Keratinocyte (primary cell): ENCODE measurements around the gene FAM199X.

Experiments used
- EZH2 ChIP-seq: IDR thresholded peaks from one replicate; pipeline ENCODE4 v1.6.1; 2012; ENCODE audit warnings: inconsistent platforms, mild to moderate bottlenecking, low read length, moderate library complexity
- TF ChIP-seq, protein P1 (sequence below), 3 experiments: IDR thresholded peaks in 1 of 3; conservative IDR thresholded peaks in 1 of 3; optimal IDR thresholded peaks in 1 of 3; 2 replicates in 2 of 3; 3 replicates in 1 of 3; pipeline versions ENCODE3 to v1.5.1; 2011; ENCODE audit warnings: low read length in 3 of 3, mild to moderate bottlenecking in 3 of 3, moderate library complexity in 2 of 3, control low read depth in 1 of 3, inconsistent platforms in 1 of 3; ENCODE audit not compliant: insufficient read depth in 2 of 3; ENCODE audit errors: extremely low read depth in 1 of 3

DNA sequence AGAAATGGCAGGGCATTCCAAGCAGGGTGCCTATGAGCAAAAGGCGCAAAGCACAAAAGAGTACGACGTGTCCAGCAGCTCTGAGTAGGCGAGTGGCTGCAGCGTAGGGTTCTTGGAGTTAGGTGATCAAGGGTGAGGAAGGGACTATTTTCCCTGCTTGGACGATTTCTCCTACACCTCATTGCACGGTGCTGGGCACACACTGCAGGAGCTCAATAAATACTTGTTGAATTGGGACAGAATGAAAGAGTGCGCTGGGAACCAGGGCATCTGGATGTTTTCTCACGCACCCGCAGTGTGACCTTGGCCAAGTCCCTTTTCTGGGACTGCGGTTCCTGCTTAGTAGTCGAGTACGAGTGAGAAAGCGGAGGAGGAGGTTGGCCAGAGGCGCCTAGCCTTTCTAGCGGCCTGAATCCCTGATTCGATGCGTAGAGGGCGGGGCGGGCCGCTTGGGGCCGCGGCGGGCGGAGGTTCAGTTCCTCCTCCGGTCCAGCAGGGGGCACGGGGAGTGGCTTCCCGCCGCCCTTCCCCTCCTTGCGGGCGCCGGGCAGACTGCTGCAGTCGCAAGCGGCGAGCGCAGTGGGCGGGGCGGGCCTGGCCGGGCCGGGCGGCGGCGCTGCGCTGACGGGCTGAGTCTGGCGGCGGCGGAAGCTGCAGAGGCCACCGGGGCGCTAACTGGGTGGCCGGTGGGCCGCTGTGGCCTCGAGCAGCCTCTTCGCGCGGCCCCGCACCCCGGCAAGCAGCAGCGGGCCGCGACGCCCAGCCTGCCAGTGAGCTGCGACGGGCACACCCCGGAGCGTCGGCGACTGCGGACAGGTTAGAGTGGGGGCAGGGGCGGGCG lies at the start of gene FAM199X:
- TF ChIP-seq, protein P1, sequence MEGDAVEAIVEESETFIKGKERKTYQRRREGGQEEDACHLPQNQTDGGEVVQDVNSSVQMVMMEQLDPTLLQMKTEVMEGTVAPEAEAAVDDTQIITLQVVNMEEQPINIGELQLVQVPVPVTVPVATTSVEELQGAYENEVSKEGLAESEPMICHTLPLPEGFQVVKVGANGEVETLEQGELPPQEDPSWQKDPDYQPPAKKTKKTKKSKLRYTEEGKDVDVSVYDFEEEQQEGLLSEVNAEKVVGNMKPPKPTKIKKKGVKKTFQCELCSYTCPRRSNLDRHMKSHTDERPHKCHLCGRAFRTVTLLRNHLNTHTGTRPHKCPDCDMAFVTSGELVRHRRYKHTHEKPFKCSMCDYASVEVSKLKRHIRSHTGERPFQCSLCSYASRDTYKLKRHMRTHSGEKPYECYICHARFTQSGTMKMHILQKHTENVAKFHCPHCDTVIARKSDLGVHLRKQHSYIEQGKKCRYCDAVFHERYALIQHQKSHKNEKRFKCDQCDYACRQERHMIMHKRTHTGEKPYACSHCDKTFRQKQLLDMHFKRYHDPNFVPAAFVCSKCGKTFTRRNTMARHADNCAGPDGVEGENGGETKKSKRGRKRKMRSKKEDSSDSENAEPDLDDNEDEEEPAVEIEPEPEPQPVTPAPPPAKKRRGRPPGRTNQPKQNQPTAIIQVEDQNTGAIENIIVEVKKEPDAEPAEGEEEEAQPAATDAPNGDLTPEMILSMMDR (optimal IDR thresholded peaks at IDR 0.05 in 1 of 3, IDR thresholded peaks at IDR 0.05 in 1 of 3, conservative IDR thresholded peaks at IDR 0.05 in 1 of 3; ENCODE audit: extremely low read depth in 1 of 3, insufficient read depth in 2 of 3, low read length in 3 of 3) = peak in 2 of 3 experiments; percentile 58 to 73
- TF ChIP-seq EZH2 = no peak
